Measurements from ENCODE around the gene OIP5.

Gene OIP5

GRCh38 chr15:41289953-41290352, 42.4 kb downstream of the OIP5 start:
- H3K14ac ChIP-seq (ENCODE audit: low read length) = no peak overlapping the region
- H3K4ac ChIP-seq (ENCODE audit: low read length) = no peak overlapping the region
- no peak overlapping the region for H4K91ac ChIP-seq (ENCODE audit: low read depth, low read length, poor library complexity)
- no peak overlapping the region for H4K8ac ChIP-seq (ENCODE audit: low read depth, low read length)
- peaks cover 18 to 96% of the 10 kb centered on the region in 2 donors for H3K36me3 ChIP-seq (replicated peaks in 1 of 2; ENCODE audit: control insufficient read depth in 2 of 2, insufficient read depth in 2 of 2, low read length in 2 of 2)
- no peak overlapping the region for H2AFZ ChIP-seq (ENCODE audit: low read length)
- no peak overlapping the region for H3K27ac ChIP-seq (replicated peaks; ENCODE audit: low read length)
- no peak overlapping the region for H2AK5ac ChIP-seq (ENCODE audit: low read depth, low read length)
- DNase-seq (ENCODE audit: low spot score) = no peak
- H2BK5ac ChIP-seq (ENCODE audit: low read length) = no peak overlapping the region
- no CpG with 5 or more reads among the region's 2 CpGs for WGBS, 2 donors (ENCODE audit: extremely low coverage in 2 of 2, insufficient read length in 2 of 2, insufficient replicate concordance in 1 of 2)
- no peak overlapping the region for H2BK12ac ChIP-seq (ENCODE audit: low read length)
- H3K23ac ChIP-seq (ENCODE audit: low read depth, low read length, poor library complexity) = no peak overlapping the region
- no peak overlapping the region for H2BK120ac ChIP-seq (ENCODE audit: low read depth, low read length)
- peaks cover 0 to 10% of the 10 kb centered on the region in 2 donors for H3K9me3 ChIP-seq (replicated peaks in 1 of 2; ENCODE audit: control insufficient read depth in 2 of 2, insufficient read depth in 1 of 2, low read depth in 1 of 2, low read length in 2 of 2)
- no peak overlapping the region for H3K4me2 ChIP-seq (ENCODE audit: insufficient read depth, low read length, poor library complexity, severe bottlenecking)
- H3K18ac ChIP-seq (ENCODE audit: low read length) = no peak overlapping the region
- no peak overlapping the region for H3K9ac ChIP-seq (ENCODE audit: low read depth, low read length, poor library complexity)
- H3K27me3 ChIP-seq (ENCODE audit: control insufficient read depth in 3 of 3, insufficient read depth in 3 of 3, low read depth in 1 of 3, low read length in 3 of 3) = no peaks in the 10 kb centered on the region
- H3K79me1 ChIP-seq (ENCODE audit: low read depth, low read length) = peaks cover 2% of the 10 kb centered on the region
- H2BK15ac ChIP-seq (ENCODE audit: low read length) = no peak overlapping the region
- peaks cover 4 to 7% of the 10 kb centered on the region in 2 donors for H3K4me1 ChIP-seq (ENCODE audit: control insufficient read depth in 2 of 2, insufficient read depth in 1 of 2, low read depth in 1 of 2, low read length in 2 of 2)
- no peak overlapping the region for H3K4me3 ChIP-seq (ENCODE audit: low read length in 2 of 2)

GRCh38 chr15:41288464-41288863, 43.9 kb downstream of the OIP5 start:
- no peak overlapping the region for H3K18ac ChIP-seq (ENCODE audit: low read length)
- H3K14ac ChIP-seq (ENCODE audit: low read length) = no peak overlapping the region
- no peaks in the 10 kb centered on the region for H3K27me3 ChIP-seq (ENCODE audit: control insufficient read depth in 3 of 3, insufficient read depth in 3 of 3, low read depth in 1 of 3, low read length in 3 of 3)
- no peak overlapping the region for H2BK12ac ChIP-seq (ENCODE audit: low read length)
- H3K4me1 ChIP-seq (ENCODE audit: control insufficient read depth in 2 of 2, insufficient read depth in 1 of 2, low read depth in 1 of 2, low read length in 2 of 2) = peaks cover 4 to 7% of the 10 kb centered on the region in 2 donors
- H3K27ac ChIP-seq (replicated peaks; ENCODE audit: low read length) = no peak overlapping the region
- H3K9me3 ChIP-seq (replicated peaks in 1 of 2; ENCODE audit: control insufficient read depth in 2 of 2, insufficient read depth in 1 of 2, low read depth in 1 of 2, low read length in 2 of 2) = peaks cover 0 to 10% of the 10 kb centered on the region in 2 donors
- H3K4me3 ChIP-seq (ENCODE audit: low read length in 2 of 2) = no peak overlapping the region
- no CpG with 5 or more reads among the region's 1 CpG for WGBS, 2 donors (ENCODE audit: extremely low coverage in 2 of 2, insufficient read length in 2 of 2, insufficient replicate concordance in 1 of 2)
- H4K91ac ChIP-seq (ENCODE audit: low read depth, low read length, poor library complexity) = no peak overlapping the region
- H3K79me1 ChIP-seq (ENCODE audit: low read depth, low read length) = peaks cover 2% of the 10 kb centered on the region
- H4K8ac ChIP-seq (ENCODE audit: low read depth, low read length) = no peak overlapping the region
- no peak overlapping the region for H2BK120ac ChIP-seq (ENCODE audit: low read depth, low read length)
- H3K4ac ChIP-seq (ENCODE audit: low read length) = no peak overlapping the region
- no peak overlapping the region for H2AFZ ChIP-seq (ENCODE audit: low read length)
- H3K23ac ChIP-seq (ENCODE audit: low read depth, low read length, poor library complexity) = no peak overlapping the region
- no peak overlapping the region for H3K4me2 ChIP-seq (ENCODE audit: insufficient read depth, low read length, poor library complexity, severe bottlenecking)
- peaks cover 14 to 82% of the 10 kb centered on the region in 2 donors for H3K36me3 ChIP-seq (replicated peaks in 1 of 2; ENCODE audit: control insufficient read depth in 2 of 2, insufficient read depth in 2 of 2, low read length in 2 of 2)
- no peak overlapping the region for H3K9ac ChIP-seq (ENCODE audit: low read depth, low read length, poor library complexity)
- no peak overlapping the region for H2BK15ac ChIP-seq (ENCODE audit: low read length)
- H2AK5ac ChIP-seq (ENCODE audit: low read depth, low read length) = no peak overlapping the region
- DNase-seq (ENCODE audit: low spot score) = no peak
- no peak overlapping the region for H2BK5ac ChIP-seq (ENCODE audit: low read length)

DNA sequence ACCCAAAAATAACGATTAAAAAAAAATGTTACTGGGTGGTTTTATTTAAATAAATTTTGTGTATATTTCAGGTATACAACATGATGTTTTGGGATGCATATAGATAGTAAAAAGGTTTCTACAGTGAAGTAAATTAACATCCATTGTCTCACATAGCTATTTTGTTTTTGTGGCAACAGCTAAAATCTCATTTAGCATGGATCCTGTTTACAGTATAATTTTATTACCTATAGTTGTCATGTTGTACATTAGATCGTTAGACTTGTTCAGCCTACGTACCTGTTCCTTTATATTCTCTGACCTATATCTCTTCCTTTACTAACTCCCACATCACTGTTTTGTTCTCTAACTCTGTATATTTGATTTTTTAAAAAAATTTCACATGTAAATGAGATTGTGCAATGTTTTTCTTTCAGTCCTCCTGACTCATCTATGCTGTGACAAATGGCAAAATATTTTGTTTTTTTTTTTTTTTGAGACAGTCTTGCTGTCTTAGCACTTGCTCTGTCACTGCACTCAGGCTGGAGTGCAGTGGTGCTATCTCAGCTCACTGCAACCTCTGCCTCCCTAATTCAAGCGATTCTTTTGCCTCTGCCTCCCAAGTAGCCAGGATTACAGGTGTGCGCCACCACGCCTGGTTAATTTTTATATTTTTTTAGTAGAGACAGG, 45.6 kb downstream of the OIP5 start:
- Histone ChIP-seq H4K8ac (ENCODE audit: low read depth, low read length) (no peak overlapping the region), H3K4ac (ENCODE audit: low read length) (no peak overlapping the region), H3K36me3 (replicated peaks in 1 of 2; ENCODE audit: control insufficient read depth in 2 of 2, insufficient read depth in 2 of 2, low read length in 2 of 2) (peaks cover 14 to 68% of the 10 kb centered on the region in 2 donors), H3K79me1 (ENCODE audit: low read depth, low read length) (peaks cover 2% of the 10 kb centered on the region), H2BK15ac (ENCODE audit: low read length) (no peak overlapping the region), H4K91ac (ENCODE audit: low read depth, low read length, poor library complexity) (no peak overlapping the region), H2AK5ac (ENCODE audit: low read depth, low read length) (no peak overlapping the region), H3K9me3 (replicated peaks in 1 of 2; ENCODE audit: control insufficient read depth in 2 of 2, insufficient read depth in 1 of 2, low read depth in 1 of 2, low read length in 2 of 2) (peaks cover 0 to 10% of the 10 kb centered on the region in 2 donors), H3K4me1 (ENCODE audit: control insufficient read depth in 2 of 2, insufficient read depth in 1 of 2, low read depth in 1 of 2, low read length in 2 of 2) (peaks cover 2 to 7% of the 10 kb centered on the region in 2 donors), H3K18ac (ENCODE audit: low read length) (no peak overlapping the region), H2BK120ac (ENCODE audit: low read depth, low read length) (no peak overlapping the region), H2BK12ac (ENCODE audit: low read length) (no peak overlapping the region), H3K27me3 (ENCODE audit: control insufficient read depth in 3 of 3, insufficient read depth in 3 of 3, low read depth in 1 of 3, low read length in 3 of 3) (no peaks in the 10 kb centered on the region), H3K4me3 (ENCODE audit: low read length in 2 of 2) (no peak overlapping the region), H2AFZ (ENCODE audit: low read length) (no peak overlapping the region), H3K9ac (ENCODE audit: low read depth, low read length, poor library complexity) (no peak overlapping the region), H3K14ac (ENCODE audit: low read length) (no peak overlapping the region), H3K23ac (ENCODE audit: low read depth, low read length, poor library complexity) (no peak overlapping the region), H3K27ac (replicated peaks; ENCODE audit: low read length) (no peak overlapping the region), H3K4me2 (ENCODE audit: insufficient read depth, low read length, poor library complexity, severe bottlenecking) (no peak overlapping the region), H2BK5ac (ENCODE audit: low read length) (no peak overlapping the region)
- no CpG with 5 or more reads among the region's 6 CpGs for WGBS, 2 donors (ENCODE audit: extremely low coverage in 2 of 2, insufficient read length in 2 of 2, insufficient replicate concordance in 1 of 2)
- DNase-seq (ENCODE audit: low spot score) = no peak

- Histone ChIP-seq H3K4me3 (ENCODE audit: low read length in 2 of 2) (peak overlapping the region; percentile 82 to 94), H3K27ac (replicated peaks; ENCODE audit: low read length) (no peak overlapping the region), H2AFZ (ENCODE audit: low read length) (no peak overlapping the region), H3K4me1 (ENCODE audit: control insufficient read depth in 2 of 2, insufficient read depth in 1 of 2, low read depth in 1 of 2, low read length in 2 of 2) (peaks cover 2 to 7% of the 10 kb centered on the region in 2 donors), H2BK12ac (ENCODE audit: low read length) (no peak overlapping the region), H2AK5ac (ENCODE audit: low read depth, low read length) (no peak overlapping the region), H2BK5ac (ENCODE audit: low read length) (no peak overlapping the region), H3K79me1 (ENCODE audit: low read depth, low read length) (peaks cover 2% of the 10 kb centered on the region), H3K23ac (ENCODE audit: low read depth, low read length, poor library complexity) (no peak overlapping the region), H3K9me3 (replicated peaks in 1 of 2; ENCODE audit: control insufficient read depth in 2 of 2, insufficient read depth in 1 of 2, low read depth in 1 of 2, low read length in 2 of 2) (peaks cover 0 to 10% of the 10 kb centered on the region in 2 donors), H3K4ac (ENCODE audit: low read length) (no peak overlapping the region), H3K9ac (ENCODE audit: low read depth, low read length, poor library complexity) (no peak overlapping the region), H3K14ac (ENCODE audit: low read length) (no peak overlapping the region), H3K27me3 (ENCODE audit: control insufficient read depth in 3 of 3, insufficient read depth in 3 of 3, low read depth in 1 of 3, low read length in 3 of 3) (no peaks in the 10 kb centered on the region), H4K91ac (ENCODE audit: low read depth, low read length, poor library complexity) (no peak overlapping the region), H4K8ac (ENCODE audit: low read depth, low read length) (no peak overlapping the region), H3K18ac (ENCODE audit: low read length) (no peak overlapping the region), H2BK15ac (ENCODE audit: low read length) (no peak overlapping the region), H3K36me3 (replicated peaks in 1 of 2; ENCODE audit: control insufficient read depth in 2 of 2, insufficient read depth in 2 of 2, low read length in 2 of 2) (peaks cover 11 to 53% of the 10 kb centered on the region in 2 donors), H3K4me2 (ENCODE audit: insufficient read depth, low read length, poor library complexity, severe bottlenecking) (peak overlapping the region; percentile 40), H2BK120ac (ENCODE audit: low read depth, low read length) (no peak overlapping the region)
- no peak for DNase-seq (ENCODE audit: low spot score)
- no CpG with 5 or more reads among the region's 7 CpGs for WGBS, 2 donors (ENCODE audit: extremely low coverage in 2 of 2, insufficient read length in 2 of 2, insufficient replicate concordance in 1 of 2)
Measured at GRCh38 chr15:41285285-41285684, 47.1 kb downstream of the OIP5 start.

All from neuronal stem cell (in vitro differentiated cells).